ENCODE results near the gene CRBN. TPM values are rescaled to one million over a fixed set of nuclear protein-coding genes. Genes with fewer than 3 reads are reported as not detected.

Gene CRBN
- total RNA-seq, 1 donor from 2014 or later: 114 TPM

GRCh38 chr3:3154879-3155610 is 24.4 kb downstream of the CRBN start:
- intact Hi-C loops (cut with DNase I): no loop called here
- no peak for DNase-seq (ENCODE audit: low spot score in 2 of 2)
- TF ChIP-seq CTCF (IDR thresholded peaks at IDR 0.05): no peak
- Histone ChIP-seq H3K36me3 (peaks cover 64 to 68% of the 10 kb centered on the region in 2 donors), H3K9me3 (no peaks in the 10 kb centered on the region), H3K27me3 (no peaks in the 10 kb centered on the region), H3K4me1 (no peaks in the 10 kb centered on the region), H3K4me3 (no peak overlapping the region), H3K27ac (no peak overlapping the region)

GRCh38 chr3:3151513-3151912 is 28.0 kb downstream of the CRBN start:
- no peaks in the 10 kb centered on the region for H3K27me3 ChIP-seq
- intact Hi-C loops (cut with DNase I): no loop called here
- H3K4me1 ChIP-seq: no peaks in the 10 kb centered on the region
- H3K4me3 ChIP-seq: no peak overlapping the region
- peaks cover 67 to 90% of the 10 kb centered on the region in 2 donors for H3K36me3 ChIP-seq
- DNase-seq (ENCODE audit: low spot score in 2 of 2): no peak
- H3K27ac ChIP-seq: no peak overlapping the region
- H3K9me3 ChIP-seq: no peaks in the 10 kb centered on the region
- TF ChIP-seq CTCF (IDR thresholded peaks at IDR 0.05): no peak

- peaks cover 59 to 80% of the 10 kb centered on the region in 2 donors for H3K36me3 ChIP-seq
- H3K27ac ChIP-seq: no peak overlapping the region
- no peaks in the 10 kb centered on the region for H3K9me3 ChIP-seq
- no peak for TF ChIP-seq CTCF (IDR thresholded peaks at IDR 0.05)
- no peaks in the 10 kb centered on the region for H3K27me3 ChIP-seq
- DNase-seq (ENCODE audit: low spot score in 2 of 2): no peak
- H3K4me3 ChIP-seq: no peak overlapping the region
- no peaks in the 10 kb centered on the region for H3K4me1 ChIP-seq
- intact Hi-C loops (cut with DNase I): no loop called here
Measured at GRCh38 chr3:3149560-3149959, 29.9 kb downstream of the CRBN start.

GRCh38 chr3:3145831-3146230 is 33.7 kb downstream of the CRBN start:
- DNase-seq (ENCODE audit: low spot score in 2 of 2): no peak
- no peaks in the 10 kb centered on the region for H3K9me3 ChIP-seq
- no peak overlapping the region for H3K4me3 ChIP-seq
- no peak overlapping the region for H3K27ac ChIP-seq
- H3K27me3 ChIP-seq: no peaks in the 10 kb centered on the region
- TF ChIP-seq CTCF (IDR thresholded peaks at IDR 0.05): no peak
- intact Hi-C loops (cut with DNase I): no loop called here
- peaks cover 46 to 64% of the 10 kb centered on the region in 2 donors for H3K36me3 ChIP-seq
- no peaks in the 10 kb centered on the region for H3K4me1 ChIP-seq

GRCh38 chr3:3141939-3142338 is 37.6 kb downstream of the CRBN start:
- H3K36me3 ChIP-seq: peaks cover 29 to 54% of the 10 kb centered on the region in 2 donors
- no peaks in the 10 kb centered on the region for H3K4me1 ChIP-seq
- no peaks in the 10 kb centered on the region for H3K27me3 ChIP-seq
- H3K27ac ChIP-seq: no peak overlapping the region
- intact Hi-C loops (cut with DNase I): no loop called here
- no peak for TF ChIP-seq CTCF (IDR thresholded peaks at IDR 0.05)
- H3K9me3 ChIP-seq: no peaks in the 10 kb centered on the region
- DNase-seq (ENCODE audit: low spot score in 2 of 2): no peak
- no peak overlapping the region for H3K4me3 ChIP-seq
